Left cardiac atrium (tissue), 4 donors: Measurements from ENCODE around the gene POT1. TPM values are rescaled to one million over a fixed set of nuclear protein-coding genes. Genes with fewer than 3 reads are reported as not detected.

Experiments used
- ATAC-seq, 2 donors: fragments of 200-7000 bp; cut with Tn5 transposase; one replicate each; pipeline ENCODE4 v1.9.1; 2020; ENCODE audit warnings: mild to moderate bottlenecking in 2 of 2, moderate library complexity in 2 of 2
- DNase-seq: peaks from one replicate; pipeline ENCODE4 v3.0.0-alpha.2; 2020
- intact Hi-C, 2 donors: fragments of 100-400 bp; cut with DNase I; formaldehyde crosslinking; loops; one replicate each; pipeline versions ENCODE4 v1.14.1 to v1.15.1; 2022 to 2023
- total RNA-seq, 2 donors: library from RNA; stranded (reverse); fragmentation: NEBNext Ultra II Directional; extraction: Animal tissue kit (Norgen Biotek cat#: 25700); gene quantifications; one replicate each; pipeline ENCODE4 v1.2.1, GENCODE V29; 2021
- donor health status: DM: no; HTN: yes; CAD: no.
- donor health status: DM: no; HTN: yes; CAD: no; lungs with severe emphysema.
- donor health status: DM: yes; HTN: yes; CAD: no.
- donor health status: Dilated cardiomyopathy.

Gene POT1
- total RNA-seq, 2 donors from 2014 or later: 10.4 to 14.1 TPM

- no peak for DNase-seq
- intact Hi-C loops: loop anchor here in 1 of 2 donors (10.0 kb wide), 1 partner anchor 816 kb away; no protein-coding TSS in a partner anchor
- no peak for ATAC-seq
These were observed 149.0 kb downstream of the POT1 start for GRCh38 chr7:124780608-124781007.

- ATAC-seq (no peak), DNase-seq (no peak)
- intact Hi-C loops: loop anchor here in 1 of 2 donors (10.0 kb wide), 1 partner anchor 815 kb away; no protein-coding TSS in a partner anchor
These were observed 149.6 kb downstream of the POT1 start for GRCh38 chr7:124780056-124780455.

GRCh38 chr7:124779620-124780019, 150.0 kb downstream of the POT1 start:
- DNase-seq (no peak), ATAC-seq (no peak)
- intact Hi-C loops: loop anchor here in 1 of 2 donors (10.0 kb wide), 1 partner anchor 815 kb away; no protein-coding TSS in a partner anchor

- DNase-seq (no peak), ATAC-seq (no peak)
- intact Hi-C loops: no loop called here
These were observed 150.4 kb downstream of the POT1 start for GRCh38 chr7:124779194-124779593.

GRCh38 chr7:124777268-124777667, 152.4 kb downstream of the POT1 start:
- no peak for ATAC-seq
- intact Hi-C loops: no loop called here
- DNase-seq: no peak

GRCh38 chr7:124776153-124776552, 153.5 kb downstream of the POT1 start:
- intact Hi-C loops: no loop called here
- DNase-seq (no peak), ATAC-seq (no peak)

GRCh38 chr7:124775422-124775821, 154.2 kb downstream of the POT1 start:
- DNase-seq: no peak
- no peak for ATAC-seq
- intact Hi-C loops: no loop called here

- DNase-seq: no peak
- ATAC-seq: no peak
- intact Hi-C loops: no loop called here
These were observed 155.7 kb downstream of the POT1 start for GRCh38 chr7:124773938-124774337.

GRCh38 chr7:124773339-124773738, 156.3 kb downstream of the POT1 start:
- intact Hi-C loops: no loop called here
- no peak for ATAC-seq

More at GRCh38 chr7:124773339-124773738, 156.3 kb downstream of the POT1 start:
- DNase-seq: no peak

Other genes with a start within 250 kb of the POT1 start
- under 1 TPM; 0.24 to 0.32 TPM for gene GPR37, start 164.0 kb downstream of the POT1 start, total RNA-seq